Natural killer cell (primary cell): ENCODE measurements around the gene UQCC2. TPM values are rescaled to one million over a fixed set of nuclear protein-coding genes. Genes with fewer than 3 reads are reported as not detected.

Source experiments
- ATAC-seq, 3 donors: fragments of 150-1000 bp in 2 of 3; fragments of 200-7000 bp in 1 of 3; cut with Tn5 transposase; 1 replicate in 1 of 3; 2 replicates in 2 of 3; pipeline ENCODE4 v1.10.0; 2021; ENCODE audit warnings: mild to moderate bottlenecking in 2 of 3, moderate library complexity in 2 of 3
- DNase-seq, 2 donors: peaks; one replicate each; pipeline versions ENCODE4 v3.0.0 to v3.0.0-alpha.2; 2013 to 2021; ENCODE audit warnings: mixed read lengths in 1 of 2
- H3K27ac ChIP-seq: one replicate; pipeline ENCODE4 v1.5.1; 2013; ENCODE audit warnings: mild to moderate bottlenecking, low read length
- H3K27me3 ChIP-seq: one replicate; pipeline ENCODE4 v1.6.1; 2013; ENCODE audit warnings: low read length; ENCODE audit not compliant: control insufficient read depth, insufficient read depth
- H3K36me3 ChIP-seq: one replicate; pipeline ENCODE4 v1.6.1; 2013; ENCODE audit warnings: low read length; ENCODE audit not compliant: control insufficient read depth, insufficient read depth
- H3K4me1 ChIP-seq: one replicate; pipeline ENCODE4 v1.6.1; 2013; ENCODE audit warnings: low read length; ENCODE audit not compliant: control insufficient read depth, insufficient read depth
- H3K4me3 ChIP-seq: one replicate; pipeline ENCODE4 v1.5.1; 2013; ENCODE audit warnings: low read length
- H3K9me3 ChIP-seq: one replicate; pipeline ENCODE4 v1.6.1; 2013; ENCODE audit warnings: low read length; ENCODE audit not compliant: control insufficient read depth, insufficient read depth
- H3K27ac Mint-ChIP-seq, 2 donors: one replicate each; pipeline ENCODE4 v1.8.0; 2022; ENCODE audit warnings: mild to moderate bottlenecking in 2 of 2, mixed read lengths in 2 of 2, moderate library complexity in 1 of 2
- H3K27me3 Mint-ChIP-seq, 2 donors: one replicate each; pipeline ENCODE4 v1.8.0; 2022; ENCODE audit warnings: low read depth in 2 of 2, mixed read lengths in 2 of 2
- H3K36me3 Mint-ChIP-seq: one replicate; pipeline ENCODE4 v1.8.0; 2022; ENCODE audit warnings: mixed read lengths
- H3K4me1 Mint-ChIP-seq, 2 donors: one replicate each; pipeline ENCODE4 v1.8.0; 2022; ENCODE audit warnings: mixed read lengths in 2 of 2
- H3K4me3 Mint-ChIP-seq: one replicate; pipeline ENCODE4 v1.8.0; 2022; ENCODE audit warnings: mild to moderate bottlenecking, moderate library complexity, mixed read lengths
- H3K9me3 Mint-ChIP-seq, 2 donors: one replicate each; pipeline ENCODE4 v1.8.0; 2022; ENCODE audit warnings: mixed read lengths in 2 of 2
- CTCF ChIP-seq: fragments of 200-600 bp; IDR thresholded peaks from one replicate; pipeline ENCODE4 v1.8.0; 2022; ENCODE audit warnings: antibody characterized with exemption
- WGBS: methylation state at CpG from one replicate; pipeline ENCODE4 v1.1.7; 2013; ENCODE audit warnings: missing lambda C conversion rate; ENCODE audit not compliant: insufficient coverage; 5-methylcytosine and 5-hydroxymethylcytosine counted together
- intact Hi-C: fragments of 100-400 bp; cut with micrococcal nuclease; formaldehyde crosslinking; loops from one replicate; pipeline ENCODE4 v1.14.2; 2022
- total RNA-seq, 4 donors: library from RNA; stranded (reverse); fragments of 120-200 nt in 1 of 4; gene quantifications; one replicate each; pipeline versions ENCODE4 v1.2.3 to v1.2.4, GENCODE V29; 2013 to 2022

UQCC2 gene
- total RNA-seq, 3 donors from 2014 or later (not counting 1 experiment from before 2014, with no cell fraction given) = 15.8 to 19.6 (median 16.5) TPM

GRCh38 chr6:33755070-33755869 is 43.8 kb upstream of the UQCC2 start:
- Histone ChIP-seq H3K27ac (no peak overlapping the region), H3K9me3 (no peaks in the 10 kb centered on the region), H3K4me3 (no peak overlapping the region), H3K4me1 (no peaks in the 10 kb centered on the region), H3K27me3 (no peaks in the 10 kb centered on the region), H3K36me3 (no peaks in the 10 kb centered on the region)
- no peak overlapping the region for H3K4me3 Mint-ChIP-seq
- H3K27me3 Mint-ChIP-seq = peaks cover 0 to 2% of the 10 kb centered on the region in 2 donors
- intact Hi-C loops = no loop called here
- H3K4me1 Mint-ChIP-seq = no peaks in the 10 kb centered on the region
- H3K27ac Mint-ChIP-seq = no peak overlapping the region
- TF ChIP-seq CTCF = no peak
- H3K36me3 Mint-ChIP-seq = no peaks in the 10 kb centered on the region
- DNase-seq (no peak), ATAC-seq (no peak)
- H3K9me3 Mint-ChIP-seq = no peaks in the 10 kb centered on the region
- WGBS = 88% methylated on average over 11 of the region's 13 CpGs

- DNase-seq (no peak), ATAC-seq (no peak)
- TF ChIP-seq CTCF = no peak
- intact Hi-C loops = no loop called here
- H3K4me3 Mint-ChIP-seq = no peak overlapping the region
- no peak overlapping the region for H3K27ac ChIP-seq
- WGBS = 88% methylated on average over 11 of the region's 11 CpGs
- H3K4me3 ChIP-seq = no peak overlapping the region
- no peaks in the 10 kb centered on the region for H3K27me3 ChIP-seq
- no peaks in the 10 kb centered on the region for H3K9me3 ChIP-seq
- H3K27me3 Mint-ChIP-seq = peaks cover 0 to 2% of the 10 kb centered on the region in 2 donors
- no peaks in the 10 kb centered on the region for H3K36me3 ChIP-seq
- H3K9me3 Mint-ChIP-seq = no peaks in the 10 kb centered on the region
- no peaks in the 10 kb centered on the region for H3K36me3 Mint-ChIP-seq
- H3K4me1 Mint-ChIP-seq = no peaks in the 10 kb centered on the region
- no peaks in the 10 kb centered on the region for H3K4me1 ChIP-seq
- H3K27ac Mint-ChIP-seq = no peak overlapping the region
Measured at GRCh38 chr6:33754222-33754621, 42.7 kb upstream of the UQCC2 start.

- Mint-ChIP-seq H3K36me3 (no peaks in the 10 kb centered on the region), H3K27ac (no peak overlapping the region), H3K4me1 (no peaks in the 10 kb centered on the region), H3K27me3 (no peaks in the 10 kb centered on the region), H3K4me3 (no peak overlapping the region), H3K9me3 (no peaks in the 10 kb centered on the region)
- Histone ChIP-seq H3K9me3 (no peaks in the 10 kb centered on the region), H3K4me1 (no peaks in the 10 kb centered on the region), H3K27ac (no peak overlapping the region), H3K36me3 (no peaks in the 10 kb centered on the region), H3K27me3 (no peaks in the 10 kb centered on the region), H3K4me3 (no peak overlapping the region)
- no peak for TF ChIP-seq CTCF
- WGBS = 90% methylated on average over 1 of the region's 1 CpG
- intact Hi-C loops = no loop called here
- ATAC-seq (no peak), DNase-seq (no peak)
Measured at GRCh38 chr6:33752646-33753015, 41.1 kb upstream of the UQCC2 start.
